A549 (cell line): ENCODE results near the gene CMIP. TPM values are rescaled to one million over a fixed set of nuclear protein-coding genes. Genes with fewer than 3 reads are reported as not detected.

Source experiments
- ATAC-seq, 2 experiments: fragments of 200-7000 bp in 1 of 2; fragments of >200 bp in 1 of 2; cut with Nextera tagmentation in 1 of 2; cut with Tn5 transposase in 1 of 2; 3 replicates each; pipeline versions ENCODE4 v1.8.0 to v1.9.1; 2018 to 2020; ENCODE audit warnings: mild to moderate bottlenecking in 1 of 2, moderate library complexity in 1 of 2
- CTCF ChIA-PET: fragments of 300-600 bp; sonication (Branson Sonifier 250); formaldehyde crosslinking; extraction: SDS; loops from one replicate; lab custom pipeline; 2021; ENCODE audit warnings: antibody characterized with exemption, inconsistent platforms; lab: Yijun Ruan, JAX
- POLR2A ChIA-PET: fragments of 350-600 bp; formaldehyde crosslinking; extraction: SDS; loops from one replicate; lab custom pipeline; 2021; ENCODE audit warnings: antibody characterized with exemption, inconsistent platforms; lab: Yijun Ruan, JAX
- DNase-seq, 2 experiments: peaks; one replicate each; pipeline versions ENCODE4 v3.0.0 to v3.0.0-alpha.2; 2011 to 2016; ENCODE audit warnings: low read depth in 1 of 2, low spot score in 1 of 2
- FAIRE-seq: peaks from 2 replicates; lab custom pipeline; 2011; peaks lifted over from hg19 to GRCh38; lab: Jason Lieb, UNC
- H3K27ac ChIP-seq, 2 experiments: fragments of >200 bp; sonication (Bioruptor Twin); formaldehyde crosslinking; 3 replicates each; pipeline ENCODE4 v1.5.1; 2016 to 2017
- H3K4me1 ChIP-seq: fragments of >200 bp; sonication (Bioruptor Twin); formaldehyde crosslinking; 3 replicates; pipeline ENCODE4 v1.6.1; 2016
- H3K4me2 ChIP-seq: fragments of >200 bp; sonication (Bioruptor Twin); formaldehyde crosslinking; 3 replicates; pipeline ENCODE4 v1.6.1; 2016
- H3K4me3 ChIP-seq: fragments of >200 bp; sonication (Bioruptor Twin); formaldehyde crosslinking; 3 replicates; pipeline ENCODE4 v1.5.1; 2016
- H3K9me3 ChIP-seq: fragments of >200 bp; sonication (Bioruptor Twin); formaldehyde crosslinking; 3 replicates; pipeline ENCODE4 v1.6.1; 2016
- CHD2 ChIP-seq: fragments of 150-350 bp; IDR thresholded peaks from 2 replicates; pipeline ENCODE4 v1.6.1; 2014; ENCODE audit warnings: low read length; ENCODE audit not compliant: partially characterized antibody
- EHF ChIP-seq: fragments of 250-450 bp; sonication (Bioruptor Pico); IDR thresholded peaks from 2 replicates; pipeline ENCODE4 v1.5.0; 2020; ENCODE audit warnings: mild to moderate bottlenecking
- FOSB ChIP-seq: fragments of 250-450 bp; sonication (Bioruptor Pico); IDR thresholded peaks from 2 replicates; pipeline ENCODE4 v1.5.0; 2020; ENCODE audit warnings: mild to moderate bottlenecking, moderate library complexity
- KDM1A ChIP-seq: fragments of 200-600 bp; sonication (generic); IDR thresholded peaks from 2 replicates; pipeline ENCODE4 v1.6.1; 2016; ENCODE audit warnings: low read depth, mild to moderate bottlenecking
- KDM5A ChIP-seq: fragments of 200-600 bp; sonication (generic); IDR thresholded peaks from 2 replicates; pipeline ENCODE4 v1.6.1; 2016; ENCODE audit warnings: antibody characterized with exemption, mild to moderate bottlenecking
- MAX ChIP-seq: IDR thresholded peaks from 2 replicates; pipeline ENCODE4 v1.6.1; 2012
- MAZ ChIP-seq: fragments of 150-350 bp; IDR thresholded peaks from 2 replicates; pipeline ENCODE4 v1.6.1; 2014; ENCODE audit warnings: antibody characterized with exemption, low read depth, low read length, borderline replicate concordance
- NFE2L2 ChIP-seq: fragments of 150-350 bp; conservative IDR thresholded peaks from 2 replicates; pipeline ENCODE4 v1.6.1; 2014; ENCODE audit warnings: low read length
- NPAS2 ChIP-seq: fragments of 250-450 bp; sonication (Bioruptor Pico); IDR thresholded peaks from 2 replicates; pipeline ENCODE4 v1.8.0; 2022; ENCODE audit warnings: mild to moderate bottlenecking, moderate library complexity, borderline replicate concordance
- NR3C1 ChIP-seq: fragments of >200 bp; sonication (Bioruptor Twin); formaldehyde crosslinking; IDR thresholded peaks from 3 replicates; pipeline ENCODE4 v1.6.1; 2017
- POLR2AphosphoS2 ChIP-seq: conservative IDR thresholded peaks from 2 replicates; pipeline ENCODE4 v1.6.1; 2012; ENCODE audit warnings: low read length, improper control_type of control experiment, inconsistent platforms
- RCOR1 ChIP-seq: fragments of 150-350 bp; IDR thresholded peaks from 2 replicates; pipeline ENCODE4 v1.6.1; 2014; ENCODE audit warnings: antibody characterized with exemption, low read length, low read depth
- REST ChIP-seq: fragments of 200-600 bp; sonication (generic); IDR thresholded peaks from 2 replicates; pipeline ENCODE4 v1.6.1; 2016; ENCODE audit warnings: antibody characterized with exemption, mild to moderate bottlenecking, moderate library complexity
- SMC3 ChIP-seq: fragments of >200 bp; sonication (Bioruptor Twin); formaldehyde crosslinking; IDR thresholded peaks from 3 replicates; pipeline ENCODE4 v1.6.1; 2018; ENCODE audit warnings: inconsistent platforms
- SREBF2 ChIP-seq: fragments of 450-650 bp; IDR thresholded peaks from 2 replicates; pipeline ENCODE4 v1.6.1; 2014; ENCODE audit warnings: mild to moderate bottlenecking, moderate library complexity
- USF2 ChIP-seq: fragments of 450-650 bp; IDR thresholded peaks from 2 replicates; pipeline ENCODE4 v1.6.1; 2014; ENCODE audit warnings: antibody characterized with exemption
- ZFP36 ChIP-seq: fragments of 450-650 bp; IDR thresholded peaks from 2 replicates; pipeline ENCODE4 v1.6.1; 2014; ENCODE audit warnings: borderline replicate concordance; ENCODE audit not compliant: partially characterized antibody
- ZNF302 ChIP-seq: fragments of 250-450 bp; sonication (Bioruptor Pico); IDR thresholded peaks from 2 replicates; pipeline ENCODE4 v1.9.0; 2021; ENCODE audit warnings: inconsistent platforms, mild to moderate bottlenecking, moderate library complexity
- WGBS: methylation state at CpG from one replicate; pipeline ENCODE4 v1.1.6; 2017; ENCODE audit errors: missing lambda C conversion rate; 5-methylcytosine and 5-hydroxymethylcytosine counted together
- polyA plus RNA-seq, 4 experiments: library from polyadenylated mRNA; depleted of rRNA in 3 of 4; stranded (reverse); fragments of >200 nt; fragmentation: RNase III in 1 of 4; extraction: RNeasy Plus Mini Kit Qiagen cat#74134 plus additional on column Dnase treatment in 1 of 4; gene quantifications; 2 replicates in 3 of 4; 3 replicates in 1 of 4; pipeline ENCODE4 v1.2.3, GENCODE V29; 2011 to 2017
- TF ChIP-seq, protein P1 (sequence below): fragments of 150-350 bp; IDR thresholded peaks from 2 replicates; pipeline ENCODE4 v1.6.1; 2014; ENCODE audit warnings: low read depth, mild to moderate bottlenecking, low read length

Gene CMIP
- polyA plus RNA-seq, 2 of the 4 experiments (the other 2 are of a cell fraction) = 21.6 to 125 TPM

DNA sequence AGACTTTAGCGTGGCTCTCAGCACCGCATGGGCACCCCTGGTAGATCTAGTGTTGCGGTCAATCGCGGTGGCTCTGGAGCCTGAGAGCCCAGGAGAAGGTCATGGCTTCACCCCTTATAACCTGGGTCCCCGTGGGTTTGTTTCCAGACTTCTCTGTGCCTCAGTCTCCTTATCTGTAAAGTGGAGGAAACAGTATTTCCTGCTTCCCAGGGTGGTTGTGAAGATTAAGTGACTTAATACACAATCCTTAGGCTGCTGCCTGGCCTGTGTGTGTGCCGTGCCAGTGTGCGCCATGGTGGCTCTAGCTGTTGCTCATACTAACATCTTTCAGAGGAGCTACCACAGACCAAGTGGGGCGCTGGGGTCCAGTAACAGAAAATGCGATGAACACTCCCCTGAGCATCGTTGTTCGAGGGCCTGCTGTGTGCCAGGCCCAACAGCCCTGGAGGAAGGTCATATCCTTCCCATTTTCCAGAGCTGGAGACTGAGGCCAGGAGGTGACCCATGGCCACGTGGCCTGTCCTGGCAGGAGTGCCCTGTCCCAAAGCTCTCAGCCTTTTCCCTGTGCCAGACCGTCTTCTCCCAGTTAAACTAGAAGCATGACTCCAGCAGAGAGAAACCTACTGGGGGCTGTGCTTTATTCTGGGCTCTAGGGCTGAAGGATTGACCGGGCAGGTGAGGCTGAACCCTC, 70.1 kb downstream of the CMIP start:
- no peak for TF ChIP-seq SMC3
- TF ChIP-seq FOSB (CRISPR knock-in tag) = no peak
- TF ChIP-seq SREBF2 = no peak
- TF ChIP-seq NR3C1 = no peak
- TF ChIP-seq ZNF302 (CRISPR knock-in tag) = no peak
- no peak for TF ChIP-seq EHF (CRISPR knock-in tag)
- no peak for TF ChIP-seq ZFP36
- TF ChIP-seq KDM1A = no peak
- no peak for TF ChIP-seq CHD2
- no peak for TF ChIP-seq MAX
- TF ChIP-seq RCOR1 = no peak
- no peak for TF ChIP-seq USF2
- no peak for TF ChIP-seq KDM5A
- TF ChIP-seq POLR2AphosphoS2 = no peak
- no peak for TF ChIP-seq NPAS2
- TF ChIP-seq, protein P1, sequence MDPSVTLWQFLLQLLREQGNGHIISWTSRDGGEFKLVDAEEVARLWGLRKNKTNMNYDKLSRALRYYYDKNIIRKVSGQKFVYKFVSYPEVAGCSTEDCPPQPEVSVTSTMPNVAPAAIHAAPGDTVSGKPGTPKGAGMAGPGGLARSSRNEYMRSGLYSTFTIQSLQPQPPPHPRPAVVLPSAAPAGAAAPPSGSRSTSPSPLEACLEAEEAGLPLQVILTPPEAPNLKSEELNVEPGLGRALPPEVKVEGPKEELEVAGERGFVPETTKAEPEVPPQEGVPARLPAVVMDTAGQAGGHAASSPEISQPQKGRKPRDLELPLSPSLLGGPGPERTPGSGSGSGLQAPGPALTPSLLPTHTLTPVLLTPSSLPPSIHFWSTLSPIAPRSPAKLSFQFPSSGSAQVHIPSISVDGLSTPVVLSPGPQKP = no peak
- Histone ChIP-seq H3K9me3 (peaks cover 11% of the 10 kb centered on the region; the same call in 1 of the 3 replicates), H3K4me1 (peaks cover 79% of the 10 kb centered on the region), H3K27ac (peak overlapping the region; percentile 71 to 92; a peak in 5 of 6 replicates), H3K4me3 (no peak overlapping the region), H3K4me2 (peak overlapping the region; percentile 70; the same call in 2 of the 3 replicates)
- ATAC-seq (no peak), FAIRE-seq (no peak), DNase-seq (no peak)
- CTCF ChIA-PET = interaction anchor here (0.7 to 1.4 kb wide), 4 partner anchors 8 to 149 kb away, joined by 3 to 6 read pairs (median 4); no protein-coding TSS in a partner anchor
- POLR2A ChIA-PET = no interaction called here
- 94% methylated on average over 14 of the region's 15 CpGs for WGBS

GRCh38 chr16:81515281-81515680, 70.7 kb downstream of the CMIP start:
- Histone ChIP-seq H3K4me2 (no peak overlapping the region), H3K27ac (peak overlapping the region in 1 of 2 experiments; percentile 92; a peak in 3 of 6 replicates), H3K9me3 (peaks cover 11% of the 10 kb centered on the region; the same call in 1 of the 3 replicates), H3K4me1 (peaks cover 79% of the 10 kb centered on the region), H3K4me3 (no peak overlapping the region)
- 97% methylated on average over 11 of the region's 11 CpGs for WGBS
- ATAC-seq (no peak), FAIRE-seq (no peak), DNase-seq (no peak)
- CTCF ChIA-PET = interaction anchor here (0.8 to 1.4 kb wide), 3 partner anchors 11 to 149 kb away, joined by 3 to 6 read pairs (median 3); no protein-coding TSS in a partner anchor
- POLR2A ChIA-PET = no interaction called here
- no peak for TF ChIP-seq NFE2L2
- no peak for TF ChIP-seq REST
- no peak for TF ChIP-seq NR3C1
- TF ChIP-seq MAZ = no peak
- no peak for TF ChIP-seq SMC3
